Spinal cord (tissue), 10 donors: ENCODE data around the gene CTBS. TPM values are rescaled to one million over a fixed set of nuclear protein-coding genes. Genes with fewer than 3 reads are reported as not detected.

Experiments
- DNase-seq, 6 donors: peaks; one replicate each; pipeline versions ENCODE4 v3.0.0 to v3.0.0-alpha.2; 2013 to 2015; ENCODE audit warnings: low spot score in 6 of 6, low read depth in 4 of 6
- H3K27ac ChIP-seq: one replicate; pipeline ENCODE4 v1.5.1; 2013; ENCODE audit warnings: low read depth, low read length, control low read depth
- H3K27me3 ChIP-seq: one replicate; pipeline ENCODE4 v1.6.1; 2013; ENCODE audit warnings: low read length; ENCODE audit not compliant: control insufficient read depth, insufficient read depth
- H3K36me3 ChIP-seq: one replicate; pipeline ENCODE4 v1.6.1; 2013; ENCODE audit warnings: low read length; ENCODE audit not compliant: control insufficient read depth, insufficient read depth
- H3K4me1 ChIP-seq: one replicate; pipeline ENCODE4 v1.6.1; 2013; ENCODE audit warnings: low read length; ENCODE audit not compliant: control insufficient read depth, insufficient read depth
- H3K4me3 ChIP-seq: one replicate; pipeline ENCODE4 v1.5.1; 2013; ENCODE audit warnings: low read depth, low read length, control low read depth
- H3K9me3 ChIP-seq: one replicate; pipeline ENCODE4 v1.6.1; 2013; ENCODE audit warnings: low read length; ENCODE audit not compliant: control insufficient read depth, insufficient read depth
- WGBS: methylation state at CpG from one replicate; pipeline ENCODE4 v1.1.5; 2013; ENCODE audit warnings: missing lambda C conversion rate; ENCODE audit not compliant: insufficient coverage; 5-methylcytosine and 5-hydroxymethylcytosine counted together
- polyA plus RNA-seq, 2 donors: library from polyadenylated mRNA; unstranded; fragments of 120-200 nt; gene quantifications; one replicate each; pipeline ENCODE4 v1.2.1, GENCODE V29; 2013; ENCODE audit not compliant: insufficient read length in 2 of 2
- total RNA-seq, 2 donors: library from RNA; depleted of rRNA in 1 of 2; stranded (reverse); fragments of 120-200 nt in 1 of 2; fragments of >200 nt in 1 of 2; gene quantifications; one replicate each; pipeline versions ENCODE4 v1.2.3 to v1.2.4, GENCODE V29; 2013 to 2014
- donor health status: healthy.

The CTBS gene
- total and polyA plus RNA-seq, 4 donors: 4.8 to 10.2 (median 6.9) TPM

GRCh38 chr1:84611091-84611490, 36.9 kb upstream of the CTBS start:
- DNase-seq: no peak
- H3K27me3 ChIP-seq: no peaks in the 10 kb centered on the region
- H3K4me1 ChIP-seq: no peaks in the 10 kb centered on the region
- WGBS: no CpG with 5 or more reads among the region's 1 CpG
- no peak overlapping the region for H3K4me3 ChIP-seq
- H3K9me3 ChIP-seq: peaks cover 3% of the 10 kb centered on the region
- no peak overlapping the region for H3K27ac ChIP-seq
- no peaks in the 10 kb centered on the region for H3K36me3 ChIP-seq

DNA sequence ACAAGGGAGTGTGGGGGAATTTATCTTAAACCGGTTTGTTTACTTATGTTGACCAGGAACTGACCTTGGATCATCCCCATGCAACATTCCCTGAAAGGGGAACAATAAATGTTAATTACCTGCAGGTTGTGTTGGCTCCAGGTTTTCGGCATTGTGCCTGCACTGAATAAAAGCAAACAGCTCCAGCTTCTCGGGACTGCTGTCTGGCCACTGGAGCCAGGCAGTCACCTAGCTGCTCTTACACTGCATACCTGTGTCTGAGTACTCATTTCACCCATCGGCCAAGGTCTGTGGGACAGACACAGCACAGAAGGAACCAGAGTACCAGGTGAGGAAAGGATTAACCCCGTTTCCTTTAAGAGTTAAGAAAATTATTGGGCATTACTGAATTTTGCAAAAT, 32.7 kb upstream of the CTBS start:
- no peak for DNase-seq
- 90% methylated on average over 2 of the region's 5 CpGs for WGBS
- no peaks in the 10 kb centered on the region for H3K27me3 ChIP-seq
- H3K9me3 ChIP-seq: peaks cover 16% of the 10 kb centered on the region
- H3K4me3 ChIP-seq: no peak overlapping the region
- H3K27ac ChIP-seq: no peak overlapping the region
- H3K36me3 ChIP-seq: no peaks in the 10 kb centered on the region
- H3K4me1 ChIP-seq: no peaks in the 10 kb centered on the region

DNA sequence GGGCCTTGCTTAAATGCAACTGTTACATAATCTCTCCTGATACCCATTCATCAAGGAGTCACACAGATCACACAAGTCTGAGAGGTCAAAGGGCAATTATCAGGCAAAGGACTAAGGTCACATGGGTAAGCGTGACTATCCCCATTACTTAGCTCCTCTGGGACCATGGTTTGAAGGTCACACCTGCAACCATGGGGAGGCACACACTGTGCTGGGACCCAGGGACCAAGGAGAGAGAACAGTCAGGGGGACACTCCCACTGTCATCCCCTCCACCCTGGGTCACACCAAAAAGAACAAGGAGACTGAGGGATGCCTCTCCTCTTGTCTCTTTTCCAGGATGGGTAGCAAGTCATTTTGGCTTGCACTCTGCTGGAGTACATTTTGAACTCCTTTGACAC, 30.9 kb upstream of the CTBS start:
- no peaks in the 10 kb centered on the region for H3K27me3 ChIP-seq
- no peaks in the 10 kb centered on the region for H3K36me3 ChIP-seq
- no peak for DNase-seq
- H3K4me1 ChIP-seq: no peaks in the 10 kb centered on the region
- H3K27ac ChIP-seq: no peak overlapping the region
- 100% methylated on average over 1 of the region's 1 CpG for WGBS
- H3K9me3 ChIP-seq: peaks cover 16% of the 10 kb centered on the region
- H3K4me3 ChIP-seq: no peak overlapping the region

DNA sequence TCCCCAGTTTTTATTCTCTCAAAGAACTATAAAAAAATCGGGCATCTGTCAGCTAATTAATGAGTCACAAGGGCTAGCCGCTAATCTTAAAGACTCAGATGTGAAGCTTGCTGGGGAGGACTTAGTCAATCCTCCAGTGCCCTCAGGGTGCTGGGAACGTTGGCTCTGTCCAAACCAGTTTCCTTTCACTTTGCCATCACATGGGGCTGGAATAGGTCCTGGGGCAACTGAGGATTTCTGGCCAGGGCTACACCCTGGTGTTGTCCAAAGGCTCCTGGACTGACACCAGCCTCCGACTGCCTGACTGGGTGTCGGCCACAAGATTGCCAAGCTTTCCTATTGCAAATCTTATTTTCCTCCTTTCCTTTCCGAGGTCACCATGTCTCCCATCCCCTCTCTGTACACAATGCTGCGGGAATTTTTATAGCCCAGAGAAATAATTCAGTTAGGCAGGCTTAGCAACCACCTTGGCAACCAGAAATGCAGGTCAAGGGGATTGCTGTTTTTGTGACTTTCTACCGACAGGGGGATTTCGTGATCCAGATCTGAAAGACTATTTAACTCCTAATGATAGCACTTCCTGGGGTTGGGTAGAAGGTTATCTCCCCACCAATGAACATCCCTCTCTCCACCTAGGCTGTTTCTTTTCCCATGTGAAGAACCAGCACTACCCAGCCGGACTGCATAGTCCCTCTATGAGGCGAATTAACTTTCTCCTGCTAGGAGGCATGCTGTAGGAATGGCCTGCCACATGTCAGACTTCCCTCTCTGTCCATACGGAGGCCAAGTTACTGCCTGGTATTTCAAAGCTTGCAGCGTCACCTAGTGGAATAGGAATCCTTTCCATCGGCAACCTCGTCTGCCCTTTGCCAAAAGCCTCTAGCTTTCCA, 29.9 kb upstream of the CTBS start:
- Histone ChIP-seq H3K4me1 (no peaks in the 10 kb centered on the region), H3K27ac (no peak overlapping the region), H3K9me3 (peaks cover 16% of the 10 kb centered on the region), H3K36me3 (no peaks in the 10 kb centered on the region), H3K27me3 (no peaks in the 10 kb centered on the region), H3K4me3 (no peak overlapping the region)
- DNase-seq: no peak
- WGBS: 76% methylated on average over 8 of the region's 15 CpGs

- WGBS: 50% methylated on average over 1 of the region's 2 CpGs
- no peak overlapping the region for H3K4me3 ChIP-seq
- no peak for DNase-seq
These were observed 29.0 kb upstream of the CTBS start for GRCh38 chr1:84603223-84603622.

GRCh38 chr1:84600796-84601195, 26.6 kb upstream of the CTBS start:
- Histone ChIP-seq H3K27me3 (no peaks in the 10 kb centered on the region), H3K4me1 (no peaks in the 10 kb centered on the region), H3K4me3 (no peak overlapping the region), H3K36me3 (no peaks in the 10 kb centered on the region), H3K27ac (no peak overlapping the region), H3K9me3 (peaks cover 12% of the 10 kb centered on the region)
- DNase-seq: no peak
- WGBS: 100% methylated on average over 4 of the region's 5 CpGs

More at GRCh38 chr1:84603223-84603622, 29.0 kb upstream of the CTBS start:
- Histone ChIP-seq H3K27me3 (no peaks in the 10 kb centered on the region), H3K27ac (no peak overlapping the region), H3K4me1 (no peaks in the 10 kb centered on the region), H3K9me3 (peaks cover 16% of the 10 kb centered on the region), H3K36me3 (no peaks in the 10 kb centered on the region)

DNA sequence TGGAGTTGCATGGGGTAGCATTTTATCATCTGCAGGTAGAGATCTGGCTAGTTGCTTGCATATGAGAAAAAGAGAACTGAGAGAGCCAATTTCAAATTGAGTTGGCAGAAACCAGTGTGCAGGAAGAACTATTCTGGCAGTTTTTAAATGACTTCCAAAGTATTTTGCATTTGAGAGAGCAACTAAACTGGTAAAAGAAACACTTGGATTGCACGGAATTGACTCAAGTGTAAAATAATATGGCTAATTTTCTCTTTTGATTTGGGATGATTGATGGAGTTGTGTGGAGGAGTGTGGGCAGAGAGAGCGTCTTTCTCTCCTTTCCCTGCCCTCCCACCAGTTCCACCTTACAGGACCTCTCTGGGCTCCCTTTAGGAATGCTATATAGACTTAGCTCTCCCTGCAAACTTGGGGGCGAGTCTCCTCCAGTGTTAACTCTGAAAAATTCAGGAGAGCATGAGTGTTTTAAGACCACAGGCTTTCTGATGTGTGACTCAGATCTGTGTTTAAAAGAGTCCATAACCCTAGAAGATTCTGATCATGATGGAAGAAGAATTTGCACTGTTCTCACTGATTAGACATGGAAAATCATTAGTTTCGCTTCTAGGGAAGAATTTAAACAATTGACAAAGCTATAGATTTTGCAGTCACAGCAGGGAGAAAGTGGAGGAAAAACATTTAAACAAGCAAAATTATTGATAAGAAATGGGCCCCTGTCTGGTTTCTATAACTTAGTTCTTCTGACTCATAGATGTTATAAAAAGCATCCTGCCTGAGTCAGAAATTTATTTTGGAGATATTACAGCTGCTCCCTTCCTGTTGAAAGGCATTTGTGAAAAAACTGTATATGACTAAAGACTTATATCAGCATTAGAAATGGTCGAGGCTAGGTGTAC, 24.9 kb upstream of the CTBS start:
- Histone ChIP-seq H3K36me3 (no peaks in the 10 kb centered on the region), H3K9me3 (no peaks in the 10 kb centered on the region), H3K4me3 (no peak overlapping the region), H3K27ac (no peak overlapping the region), H3K27me3 (no peaks in the 10 kb centered on the region), H3K4me1 (no peaks in the 10 kb centered on the region)
- WGBS: 66% methylated on average over 2 of the region's 5 CpGs
- DNase-seq: peak in 1 of 6 donors; percentile 27

DNA sequence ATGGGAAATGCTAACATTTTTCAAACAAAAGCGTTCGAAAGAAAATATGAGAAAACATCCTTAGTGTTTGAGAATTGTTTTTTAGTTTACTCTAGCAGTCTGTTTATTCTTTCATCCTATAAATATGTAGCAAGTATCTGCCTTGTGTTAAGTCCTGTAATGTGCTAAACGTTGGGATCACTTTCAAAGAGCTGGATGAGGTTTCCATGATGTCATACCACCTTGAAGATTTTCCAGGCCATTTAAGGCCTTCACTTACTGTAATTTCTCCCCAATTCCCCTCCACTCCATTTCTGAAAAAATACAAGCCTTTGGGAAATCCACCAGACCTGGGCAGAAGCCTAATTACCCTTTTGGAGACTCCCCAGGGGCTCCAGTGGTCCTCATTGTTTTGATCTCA, 24.2 kb upstream of the CTBS start:
- Histone ChIP-seq H3K36me3 (no peaks in the 10 kb centered on the region), H3K27ac (no peak overlapping the region), H3K4me3 (no peak overlapping the region), H3K9me3 (no peaks in the 10 kb centered on the region), H3K4me1 (no peaks in the 10 kb centered on the region), H3K27me3 (no peaks in the 10 kb centered on the region)
- no peak for DNase-seq
- WGBS: 83% methylated on average over 1 of the region's 3 CpGs

DNA sequence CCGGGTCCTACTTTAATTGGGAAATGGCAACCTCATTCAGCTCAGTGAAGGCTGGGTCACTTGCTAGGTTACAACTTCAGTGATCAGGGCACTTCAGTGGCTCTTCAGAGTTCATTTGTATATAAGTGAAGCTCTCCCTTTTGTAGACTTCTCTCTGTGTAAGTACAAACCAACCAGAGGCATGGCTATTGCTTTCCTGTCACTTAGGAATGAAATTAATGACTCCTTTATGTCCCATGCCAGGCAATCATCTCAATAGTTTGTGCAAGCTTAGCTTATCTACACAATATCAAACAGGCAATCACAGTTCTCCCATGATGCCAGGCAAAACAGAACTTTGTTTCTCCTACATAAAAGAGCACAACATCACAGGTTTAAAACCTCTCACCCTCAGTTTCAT, 22.8 kb upstream of the CTBS start:
- H3K27me3 ChIP-seq: no peaks in the 10 kb centered on the region
- H3K27ac ChIP-seq: no peak overlapping the region
- no CpG with 5 or more reads among the region's 1 CpG for WGBS
- no peak overlapping the region for H3K4me3 ChIP-seq
- no peaks in the 10 kb centered on the region for H3K9me3 ChIP-seq
- peak in 1 of 6 donors; percentile 19 for DNase-seq
- H3K4me1 ChIP-seq: no peaks in the 10 kb centered on the region
- no peaks in the 10 kb centered on the region for H3K36me3 ChIP-seq
